K562 (cell line): ENCODE data around the gene HOXC11. TPM values are rescaled to one million over a fixed set of nuclear protein-coding genes. Genes with fewer than 3 reads are reported as not detected.

Experiments used
- ASH1L ChIP-seq: fragments of 450-650 bp; IDR thresholded peaks from 2 replicates; pipeline ENCODE4 v1.6.1; 2018; ENCODE audit warnings: borderline replicate concordance, mild to moderate bottlenecking, low read depth; ENCODE audit not compliant: partially characterized antibody
- ATF1 ChIP-seq, 2 experiments: fragments of 450-650 bp in 1 of 2; IDR thresholded peaks; 2 replicates each; pipeline ENCODE4 v1.6.1; 2016; ENCODE audit warnings: missing compliant biosample characterization in 1 of 2, missing genetic modification characterization in 1 of 2
- CCAR2 ChIP-seq: fragments of 200-400 bp; formaldehyde crosslinking; IDR thresholded peaks from 2 replicates; pipeline ENCODE4 v1.6.1; 2017; ENCODE audit warnings: mild to moderate bottlenecking, low read depth, low read length
- CEBPG ChIP-seq, 3 experiments: fragments of 200-800 bp in 1 of 3; sonication (Bioruptor generic) in 1 of 3; sonication (generic) in 1 of 3; formaldehyde crosslinking in 1 of 3; IDR thresholded peaks in 2 of 3; conservative IDR thresholded peaks in 1 of 3; 2 replicates each; pipeline versions ENCODE4 v1.6.1 to v1.8.0; 2016 to 2022; ENCODE audit warnings: missing compliant biosample characterization in 2 of 3, missing genetic modification characterization in 2 of 3, mild to moderate bottlenecking in 1 of 3, missing genetic modification reagents in 1 of 3
- CREM ChIP-seq: IDR thresholded peaks from 2 replicates; pipeline ENCODE4 v1.6.1; 2014; ENCODE audit warnings: antibody characterized with exemption, low read depth
- ELF2 ChIP-seq: fragments of 250-450 bp; sonication (Bioruptor Pico); IDR thresholded peaks from 2 replicates; pipeline ENCODE4 v1.5.0; 2021; ENCODE audit warnings: mild to moderate bottlenecking
- FOXP1 ChIP-seq: sonication (generic); formaldehyde crosslinking; IDR thresholded peaks from 2 replicates; pipeline ENCODE4 v1.8.0; 2022; ENCODE audit warnings: mild to moderate bottlenecking, missing genetic modification reagents
- KLF13 ChIP-seq: fragments of 450-650 bp; IDR thresholded peaks from 2 replicates; pipeline ENCODE4 v1.6.1; 2016; ENCODE audit warnings: missing genetic modification characterization, low read depth, mild to moderate bottlenecking, missing compliant biosample characterization, moderate library complexity, borderline replicate concordance
- KLF6 ChIP-seq: fragments of 250-450 bp; sonication (Bioruptor Pico); IDR thresholded peaks from 2 replicates; pipeline ENCODE4 v1.4.0; 2020; ENCODE audit warnings: mild to moderate bottlenecking, moderate library complexity, borderline replicate concordance
- NBN ChIP-seq: fragments of 450-650 bp; IDR thresholded peaks from 2 replicates; pipeline ENCODE4 v1.6.1; 2016; ENCODE audit warnings: low read depth, mild to moderate bottlenecking
- POLR2A ChIP-seq: fragments of 450-650 bp; conservative IDR thresholded peaks from 2 replicates; pipeline ENCODE4 v1.6.1; 2016
- POLR2G ChIP-seq: fragments of 200-400 bp; formaldehyde crosslinking; IDR thresholded peaks from 2 replicates; pipeline ENCODE4 v1.6.1; 2017; ENCODE audit warnings: low read depth, mild to moderate bottlenecking, antibody characterized with exemption, low read length, moderate library complexity
- SETDB1 ChIP-seq: IDR thresholded peaks from one replicate; pipeline ENCODE4 v1.6.1; 2012; ENCODE audit warnings: low read length, control low read depth, inconsistent platforms
- SIN3B ChIP-seq: fragments of 450-650 bp; IDR thresholded peaks from 2 replicates; pipeline ENCODE4 v1.6.1; 2017; ENCODE audit warnings: low read depth, mild to moderate bottlenecking, moderate library complexity
- SP1 ChIP-seq: sonication (generic); formaldehyde crosslinking; IDR thresholded peaks from 2 replicates; pipeline ENCODE4 v1.8.1; 2022; ENCODE audit warnings: mild to moderate bottlenecking, missing genetic modification reagents
- SUPT5H ChIP-seq: fragments of 450-650 bp; IDR thresholded peaks from 2 replicates; pipeline ENCODE4 v1.6.1; 2016
- YY1 ChIP-seq, 3 experiments: IDR thresholded peaks; 2 replicates each; pipeline ENCODE4 v1.6.1; 2011; ENCODE audit warnings: low read length in 2 of 3, mild to moderate bottlenecking in 2 of 3, moderate library complexity in 2 of 3, borderline replicate concordance in 1 of 3, control low read depth in 1 of 3, low read depth in 1 of 3; ENCODE audit not compliant: insufficient read depth in 3 of 3, insufficient replicate concordance in 2 of 3, control insufficient read depth in 1 of 3, insufficient read length in 1 of 3; ENCODE audit errors: extremely low read depth in 1 of 3
- ZFX ChIP-seq: sonication (generic); formaldehyde crosslinking; IDR thresholded peaks from 2 replicates; pipeline ENCODE4 v1.8.0; 2022; ENCODE audit warnings: mild to moderate bottlenecking, missing genetic modification reagents, moderate library complexity
- ZNF584 ChIP-seq: fragments of 200-800 bp; sonication (Bioruptor generic); IDR thresholded peaks from 2 replicates; pipeline ENCODE4 v1.6.1; 2016; ENCODE audit warnings: low read depth, mild to moderate bottlenecking, missing genetic modification characterization, missing compliant biosample characterization
- ZNF586 ChIP-seq: fragments of 450-650 bp; formaldehyde crosslinking; conservative IDR thresholded peaks from 2 replicates; pipeline ENCODE4 v1.4.0; 2020; ENCODE audit warnings: mild to moderate bottlenecking, moderate library complexity
- ZNF592 ChIP-seq: fragments of 450-650 bp; IDR thresholded peaks from 2 replicates; pipeline ENCODE4 v1.6.1; 2017; ENCODE audit warnings: antibody characterized with exemption, mild to moderate bottlenecking
- ZNF644 ChIP-seq: fragments of 200-800 bp; sonication (Bioruptor generic); IDR thresholded peaks from 2 replicates; pipeline ENCODE4 v1.6.1; 2016; ENCODE audit warnings: low read depth, missing genetic modification characterization, missing compliant biosample characterization
- ZNF785 ChIP-seq: fragments of 250-450 bp; sonication (Bioruptor Pico); IDR thresholded peaks from 2 replicates; pipeline ENCODE4 v1.4.0; 2020; ENCODE audit warnings: mild to moderate bottlenecking
- polyA plus RNA-seq, 8 experiments: library from polyadenylated mRNA; depleted of rRNA in 4 of 8; stranded (reverse) in 5 of 8; unstranded in 3 of 8; fragments of >200 nt; fragmentation: Nextera tagmentation in 2 of 8; fragmentation: Illumina TruSeq in 1 of 8; extraction: Ambion mirVana in 2 of 8; extraction: Trizol in 1 of 8; gene quantifications; 2 replicates each; pipeline versions ENCODE4 v1.2.1 to v1.2.3, GENCODE V29; 2011 to 2014; ENCODE audit warnings: inconsistent platforms in 1 of 8, missing spikeins in 1 of 8
- total RNA-seq, 7 experiments: library from RNA; depleted of rRNA in 6 of 7; stranded (reverse); fragments of >200 nt in 6 of 7; fragmentation: Illumina TruSeq in 2 of 7; extraction: Trizol in 2 of 7; gene quantifications; 2 replicates each; pipeline versions ENCODE4 v1.2.1 to v1.2.3, GENCODE V29; 2011 to 2021; ENCODE audit warnings: low replicate concordance in 1 of 7

HOXC11 gene
- total and polyA plus RNA-seq, 9 of the 15 experiments (the other 6 are each of a cell fraction or from before 2014, with no cell fraction given) = not detected

GRCh38 chr12:53995378-53996239, 22.7 kb downstream of the HOXC11 start (continued):
- TF ChIP-seq KLF13 (tag) (no peak), POLR2A (peak; percentile 90), YY1 (IDR thresholded peaks at IDR 0.05; ENCODE audit: borderline replicate concordance in 1 of 3, control insufficient read depth in 1 of 3, extremely low read depth in 1 of 3, insufficient read depth in 3 of 3, insufficient read length in 1 of 3, insufficient replicate concordance in 2 of 3, low read depth in 1 of 3, low read length in 2 of 3) (peak in 2 of 3 experiments; percentile 72 to 86), SUPT5H (peak; percentile 85), CCAR2 (no peak), SIN3B (0 out of 2 replicates have a peak, but pooled peaks have one; percentile 19), ZNF584 (CRISPR knock-in tag) (peak; percentile 8; the same call in 1 of the 2 replicates), POLR2G (peak; percentile 95), ZNF644 (tag) (no peak), ELF2 (CRISPR knock-in tag) (peak; percentile 61; the same call in 1 of the 2 replicates), ZNF592 (peak; percentile 27; the same call in 1 of the 2 replicates), CEBPG (CRISPR knock-in tag; IDR thresholded peaks at IDR 0.05) (0 out of 2 replicates have a peak, but pooled peaks have one; percentile 24), CEBPG (tag; conservative IDR thresholded peaks at IDR 0.05 in 1 of 2, IDR thresholded peaks at IDR 0.05 in 1 of 2) (no peak), ZFX (CRISPR knock-in tag) (peak; percentile 96), ATF1 (CRISPR knock-in tag; IDR thresholded peaks at IDR 0.05) (no peak), ATF1 (tag; IDR thresholded peaks at IDR 0.05) (peak; percentile 50), KLF6 (CRISPR knock-in tag) (peak; percentile 67; the same call in 1 of the 2 replicates), ZNF785 (no peak), CREM (peak; percentile 32; the same call in 1 of the 2 replicates), FOXP1 (peak; percentile 51), ASH1L (no peak), NBN (no peak), SETDB1 (no peak), ZNF586 (no peak), SP1 (peak; percentile 52; the same call in 1 of the 2 replicates)
